Breast epithelium (tissue), 4 donors: ENCODE results near the gene SYNPO2. TPM values are rescaled to one million over a fixed set of nuclear protein-coding genes. Genes with fewer than 3 reads are reported as not detected.

Source experiments
- DNase-seq, 2 donors: peaks; one replicate each; pipeline ENCODE4 v3.0.0-alpha.2; 2019; ENCODE audit warnings: low spot score in 2 of 2
- H3K27ac ChIP-seq, 2 donors: fragments of 200-600 bp; sonication (generic) in 1 of 2; one replicate each; pipeline ENCODE4 v1.5.1; 2016 to 2019; ENCODE audit warnings: mild to moderate bottlenecking in 1 of 2
- H3K27me3 ChIP-seq, 2 donors: fragments of 200-600 bp; sonication (generic) in 1 of 2; one replicate each; pipeline versions ENCODE4 v1.5.1 to v1.6.0; 2017 to 2019; ENCODE audit warnings: control low read depth in 1 of 2, mild to moderate bottlenecking in 1 of 2
- H3K36me3 ChIP-seq: fragments of 200-600 bp; one replicate; pipeline ENCODE4 v1.5.1; 2019
- H3K4me1 ChIP-seq, 2 donors: fragments of 200-600 bp; sonication (generic); one replicate each; pipeline ENCODE4 v1.5.1; 2016 to 2019; ENCODE audit warnings: control low read depth in 1 of 2
- H3K4me3 ChIP-seq, 3 donors: fragments of 200-600 bp; sonication (generic); 1 replicate in 2 of 3; 2 replicates in 1 of 3; pipeline ENCODE4 v1.5.1; 2016 to 2019; ENCODE audit warnings: mild to moderate bottlenecking in 3 of 3, moderate library complexity in 2 of 3
- H3K9me3 ChIP-seq, 2 donors: fragments of 200-600 bp; sonication (generic) in 1 of 2; one replicate each; pipeline ENCODE4 v1.5.1; 2016 to 2019; ENCODE audit warnings: control low read depth in 1 of 2
- POLR2A ChIP-seq: fragments of 450-650 bp; IDR thresholded peaks from one replicate; pipeline ENCODE4 v1.6.1; 2016; ENCODE audit warnings: antibody characterized with exemption, mild to moderate bottlenecking, moderate library complexity
- POLR2AphosphoS5 ChIP-seq, 3 donors: sonication (generic); formaldehyde crosslinking; IDR thresholded peaks; one replicate each; pipeline ENCODE4 v1.6.1; 2017; ENCODE audit warnings: antibody characterized with exemption in 3 of 3
- intact Hi-C: fragments of 100-400 bp; cut with DNase I; formaldehyde crosslinking; loops from one replicate; pipeline ENCODE4 v1.15.1; 2023; ENCODE audit warnings: low total_unique reads
- total RNA-seq, 3 donors: library from RNA; depleted of rRNA; stranded (reverse); fragments of >200 nt; gene quantifications; one replicate each; pipeline ENCODE4 v1.1.0, GENCODE V29; 2016
- TF ChIP-seq, protein P1 (sequence below), 3 donors: fragments of 450-650 bp; IDR thresholded peaks; one replicate each; pipeline ENCODE4 v1.5.1; 2016 to 2017; ENCODE audit warnings: antibody characterized with exemption in 3 of 3, mild to moderate bottlenecking in 3 of 3, moderate library complexity in 3 of 3

The SYNPO2 gene
- total RNA-seq, 3 donors from 2014 or later: 30.2 to 90.1 (median 52.7) TPM

DNA sequence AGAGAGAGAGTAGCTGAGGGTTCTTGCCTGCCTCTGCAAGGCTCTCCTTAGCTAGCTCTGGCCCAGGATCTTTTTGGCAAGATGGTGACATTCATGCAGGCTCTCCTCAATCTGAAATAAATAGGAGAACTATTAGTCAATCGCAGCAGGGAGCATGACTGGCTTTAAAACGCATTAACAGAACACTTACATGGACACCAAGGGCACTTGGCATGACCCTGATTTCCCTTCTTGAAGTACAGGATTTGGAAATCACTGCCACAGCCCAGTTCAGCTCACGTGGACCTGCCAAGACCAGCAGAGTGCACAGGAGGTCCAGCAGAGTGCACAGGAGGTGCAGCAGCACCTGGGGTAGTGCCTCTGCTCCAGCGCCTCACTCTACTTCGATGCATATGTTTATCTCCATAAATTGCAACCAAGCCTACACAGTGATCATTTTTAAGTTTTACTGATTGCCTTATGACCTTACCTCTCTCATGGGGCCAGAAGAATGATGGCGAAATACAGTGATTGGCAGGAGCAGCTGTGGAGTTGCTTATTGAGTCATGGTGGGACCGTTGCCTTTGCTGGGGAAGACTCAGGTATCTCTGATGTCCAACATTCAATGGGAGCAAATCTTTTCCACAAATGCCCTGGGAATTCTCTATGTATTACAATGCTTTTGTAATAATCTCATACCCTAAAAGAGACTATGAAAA lies 122.4 kb downstream of the SYNPO2 start:
- peak overlapping the region in 1 of 2 donors; percentile 60 for H3K27ac ChIP-seq
- H3K27me3 ChIP-seq: no peaks in the 10 kb centered on the region
- H3K36me3 ChIP-seq: no peaks in the 10 kb centered on the region
- H3K4me3 ChIP-seq: no peak overlapping the region
- TF ChIP-seq POLR2AphosphoS5 (IDR thresholded peaks at IDR 0.05) (no peak), POLR2A (no peak)
- TF ChIP-seq, protein P1, sequence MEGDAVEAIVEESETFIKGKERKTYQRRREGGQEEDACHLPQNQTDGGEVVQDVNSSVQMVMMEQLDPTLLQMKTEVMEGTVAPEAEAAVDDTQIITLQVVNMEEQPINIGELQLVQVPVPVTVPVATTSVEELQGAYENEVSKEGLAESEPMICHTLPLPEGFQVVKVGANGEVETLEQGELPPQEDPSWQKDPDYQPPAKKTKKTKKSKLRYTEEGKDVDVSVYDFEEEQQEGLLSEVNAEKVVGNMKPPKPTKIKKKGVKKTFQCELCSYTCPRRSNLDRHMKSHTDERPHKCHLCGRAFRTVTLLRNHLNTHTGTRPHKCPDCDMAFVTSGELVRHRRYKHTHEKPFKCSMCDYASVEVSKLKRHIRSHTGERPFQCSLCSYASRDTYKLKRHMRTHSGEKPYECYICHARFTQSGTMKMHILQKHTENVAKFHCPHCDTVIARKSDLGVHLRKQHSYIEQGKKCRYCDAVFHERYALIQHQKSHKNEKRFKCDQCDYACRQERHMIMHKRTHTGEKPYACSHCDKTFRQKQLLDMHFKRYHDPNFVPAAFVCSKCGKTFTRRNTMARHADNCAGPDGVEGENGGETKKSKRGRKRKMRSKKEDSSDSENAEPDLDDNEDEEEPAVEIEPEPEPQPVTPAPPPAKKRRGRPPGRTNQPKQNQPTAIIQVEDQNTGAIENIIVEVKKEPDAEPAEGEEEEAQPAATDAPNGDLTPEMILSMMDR (IDR thresholded peaks at IDR 0.05): no peak
- H3K4me1 ChIP-seq: no peaks in the 10 kb centered on the region
- intact Hi-C loops: no loop called here
- H3K9me3 ChIP-seq: no peaks in the 10 kb centered on the region
- no peak for DNase-seq

DNA sequence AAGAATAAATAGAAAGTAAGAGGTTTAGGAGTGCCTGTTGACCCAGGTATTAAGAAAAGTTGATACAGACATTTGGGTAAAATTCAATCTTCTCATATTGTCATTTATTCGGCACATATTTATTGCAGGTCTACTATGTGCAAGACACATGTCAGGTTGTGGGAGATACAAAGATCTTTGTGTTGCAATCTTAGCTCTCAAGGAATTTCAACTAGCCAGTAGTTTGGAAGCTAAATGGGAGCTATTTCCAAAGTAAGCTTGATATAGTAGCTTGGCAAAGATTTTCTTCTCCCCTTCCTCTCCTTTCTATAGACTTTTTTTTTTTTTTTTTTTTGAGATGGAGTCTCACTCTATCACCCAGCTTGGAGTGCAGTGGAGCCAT lies 122.9 kb downstream of the SYNPO2 start:
- Histone ChIP-seq H3K36me3 (no peaks in the 10 kb centered on the region), H3K27ac (no peak overlapping the region), H3K4me1 (no peaks in the 10 kb centered on the region), H3K4me3 (no peak overlapping the region), H3K9me3 (no peaks in the 10 kb centered on the region), H3K27me3 (no peaks in the 10 kb centered on the region)
- no peak for DNase-seq
- no peak for TF ChIP-seq POLR2A
- no peak for TF ChIP-seq POLR2AphosphoS5 (IDR thresholded peaks at IDR 0.05)
- TF ChIP-seq, protein P1 (IDR thresholded peaks at IDR 0.05): no peak
- intact Hi-C loops: no loop called here

DNA sequence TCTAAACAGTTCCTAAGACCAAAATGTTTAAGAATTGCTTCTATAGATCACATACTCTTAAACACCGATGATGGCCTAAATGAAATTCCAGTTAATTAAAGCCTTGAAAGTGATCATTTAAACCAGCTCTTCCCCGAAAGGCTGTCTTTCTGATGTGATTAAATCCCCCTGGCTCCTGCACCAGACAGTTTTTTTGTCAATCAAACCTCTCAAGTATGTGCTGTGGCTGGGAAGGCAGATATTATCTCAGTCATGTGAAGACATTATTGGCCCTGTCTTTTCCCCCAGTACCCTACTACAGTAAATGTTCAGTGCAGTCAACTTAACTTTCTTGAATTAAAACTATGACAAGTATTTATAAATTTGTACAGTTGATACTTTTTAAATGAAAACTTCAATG lies 126.0 kb downstream of the SYNPO2 start:
- no peak overlapping the region for H3K27ac ChIP-seq
- no peak for DNase-seq
- H3K36me3 ChIP-seq: no peaks in the 10 kb centered on the region
- no peak overlapping the region for H3K4me3 ChIP-seq
- H3K9me3 ChIP-seq: no peaks in the 10 kb centered on the region
- no peaks in the 10 kb centered on the region for H3K27me3 ChIP-seq
- no peak for TF ChIP-seq POLR2A
- no peak for TF ChIP-seq POLR2AphosphoS5 (IDR thresholded peaks at IDR 0.05)
- TF ChIP-seq, protein P1 (IDR thresholded peaks at IDR 0.05): no peak
- H3K4me1 ChIP-seq: no peaks in the 10 kb centered on the region
- intact Hi-C loops: no loop called here

DNA sequence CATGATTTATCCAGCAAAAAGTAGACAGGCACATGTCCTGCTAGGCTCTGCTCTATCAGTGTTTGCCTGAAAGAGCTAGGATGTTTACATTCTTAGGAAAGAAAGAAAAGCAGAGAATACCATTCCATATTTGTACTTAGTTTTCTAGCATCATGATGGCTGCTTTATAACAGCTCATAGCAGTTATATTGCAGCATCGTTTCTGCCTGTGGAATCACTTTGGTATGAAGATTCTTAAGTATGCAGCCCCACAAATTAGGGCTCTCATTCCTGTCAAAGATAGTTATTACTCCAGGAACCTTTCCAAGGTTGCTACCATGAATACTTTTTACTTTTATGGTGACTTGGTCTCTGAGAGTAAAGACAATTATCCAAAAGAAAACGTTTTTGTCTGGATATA lies 128.0 kb downstream of the SYNPO2 start:
- intact Hi-C loops: no loop called here
- Histone ChIP-seq H3K4me1 (no peaks in the 10 kb centered on the region), H3K4me3 (no peak overlapping the region), H3K36me3 (no peaks in the 10 kb centered on the region), H3K27me3 (no peaks in the 10 kb centered on the region), H3K27ac (peak overlapping the region in 1 of 2 donors; percentile 53), H3K9me3 (no peaks in the 10 kb centered on the region)
- TF ChIP-seq POLR2AphosphoS5 (IDR thresholded peaks at IDR 0.05) (no peak), POLR2A (no peak)
- TF ChIP-seq, protein P1 (IDR thresholded peaks at IDR 0.05): no peak
- no peak for DNase-seq

DNA sequence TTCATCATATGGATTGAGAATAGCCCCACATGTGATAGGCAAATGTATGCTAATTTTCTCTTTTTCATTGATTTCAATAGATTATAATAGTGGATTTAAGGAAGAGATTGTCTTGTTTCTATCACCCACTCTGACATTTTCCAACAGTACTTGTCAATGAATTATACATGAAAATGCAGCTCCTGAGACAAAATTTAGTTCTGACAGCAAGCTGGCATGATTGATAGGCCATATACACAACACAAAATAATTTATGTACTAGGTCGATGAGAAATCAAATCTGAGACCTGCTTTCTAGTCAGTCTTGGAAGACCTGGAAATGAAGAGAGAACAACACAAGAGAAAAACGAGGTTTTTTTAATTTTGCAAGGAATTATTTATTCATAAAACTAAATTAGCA lies 129.0 kb downstream of the SYNPO2 start:
- intact Hi-C loops: no loop called here
- no peak for DNase-seq
- TF ChIP-seq POLR2AphosphoS5 (IDR thresholded peaks at IDR 0.05): no peak
- TF ChIP-seq, protein P1 (IDR thresholded peaks at IDR 0.05): no peak
- TF ChIP-seq POLR2A: no peak
- H3K27ac ChIP-seq: no peak overlapping the region
- no peaks in the 10 kb centered on the region for H3K27me3 ChIP-seq
- no peaks in the 10 kb centered on the region for H3K9me3 ChIP-seq
- no peaks in the 10 kb centered on the region for H3K36me3 ChIP-seq
- H3K4me3 ChIP-seq: no peak overlapping the region
- H3K4me1 ChIP-seq: no peaks in the 10 kb centered on the region
